Suppressor macrophage (primary cell): ENCODE results near the gene CCL1.

Source experiments
- DNase-seq, 4 experiments: peaks; one replicate each; pipeline ENCODE4 v3.0.0-alpha.2; 2020 to 2022
- total RNA-seq, 17 experiments: gene quantifications; one replicate each; lab custom pipeline; 2026; ENCODE audit warnings: mixed read lengths in 6 of 17, inconsistent platforms in 3 of 17; lab: John Stamatoyannopoulos, UW

CCL1 gene, protein sequence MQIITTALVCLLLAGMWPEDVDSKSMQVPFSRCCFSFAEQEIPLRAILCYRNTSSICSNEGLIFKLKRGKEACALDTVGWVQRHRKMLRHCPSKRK
- total RNA-seq: 0.02 to 94.2 (median 0.88) reads per million in 17 experiments

GRCh38 chr17:34363183-34363661, at the start of gene CCL1:
Gene CCL1, minus strand, starts transcription at chr17:34363233. Its CDS starts 72 bp downstream, at chr17:34363161.
- DNase-seq: peak; percentile 62 to 82 (median 76)

GRCh38 chr17:34412534-34412933, 49.5 kb upstream of the CCL1 start:
- DNase-seq: no peak

- DNase-seq: no peak
Measured at GRCh38 chr17:34411646-34412421, 48.8 kb upstream of the CCL1 start.

DNA sequence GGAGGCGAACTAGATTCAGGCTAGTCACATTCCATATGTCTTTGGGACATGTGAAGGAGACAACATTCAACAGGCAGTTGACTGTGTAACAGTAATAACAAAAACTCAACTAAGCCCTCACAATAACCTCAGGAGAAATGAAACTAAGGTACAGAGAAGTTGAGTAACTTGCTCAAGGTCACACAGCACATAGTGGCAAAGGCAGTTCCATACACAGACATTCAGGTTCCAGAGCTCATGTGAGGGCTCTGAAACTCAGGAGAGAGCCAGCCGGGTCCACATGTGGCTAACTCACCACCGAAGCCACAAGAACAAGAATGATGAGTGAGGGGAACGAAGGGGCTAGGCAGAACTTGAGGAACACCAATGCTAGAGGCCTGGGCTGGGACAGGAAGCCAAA, 46.3 kb upstream of the CCL1 start:
- DNase-seq: no peak

GRCh38 chr17:34408439-34408838, 45.4 kb upstream of the CCL1 start:
- no peak for DNase-seq

DNA sequence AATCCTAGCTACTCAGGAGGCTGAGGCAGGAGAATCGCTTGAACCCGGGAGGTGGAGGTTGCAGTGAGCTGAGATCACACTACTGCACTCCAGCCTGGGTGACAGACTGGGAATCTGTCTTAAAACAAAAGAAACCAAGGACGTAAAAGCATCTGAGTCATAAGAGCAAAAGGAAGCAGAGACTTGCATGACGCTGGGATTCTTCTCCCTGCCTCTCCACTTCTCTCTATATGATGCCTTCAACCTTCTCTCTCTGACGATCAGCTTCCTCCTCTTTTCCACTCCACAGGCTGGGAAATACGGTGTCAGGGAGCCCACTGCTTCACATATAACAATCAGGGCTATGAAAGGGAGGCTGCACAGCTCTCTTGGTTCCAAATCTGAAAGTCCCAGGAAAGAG, 43.2 kb upstream of the CCL1 start:
- DNase-seq: peak; percentile 59 to 79 (median 66)

DNA sequence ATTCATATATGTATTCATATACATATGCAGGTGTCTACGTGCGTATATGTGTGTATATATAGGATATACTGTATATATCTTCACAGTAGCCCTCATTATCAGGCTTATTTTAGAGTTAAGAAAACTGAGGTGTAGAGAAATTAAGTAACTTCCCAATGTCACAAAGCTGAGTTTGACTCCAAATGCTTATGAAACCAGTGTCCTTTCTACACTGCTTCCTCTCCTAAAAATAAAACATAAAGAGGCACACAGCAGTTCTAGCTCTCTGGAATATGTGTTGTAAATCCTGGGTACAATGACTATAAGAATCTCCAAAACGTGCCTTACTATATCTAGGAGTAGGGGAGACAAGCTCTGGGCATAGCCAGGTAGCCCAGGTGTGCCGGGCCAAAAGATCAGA, 40.0 kb upstream of the CCL1 start:
- DNase-seq: peak in 2 of 4 experiments; percentile 59 to 67

GRCh38 chr17:34401165-34401564, 38.1 kb upstream of the CCL1 start:
- DNase-seq: peak in 1 of 4 experiments; percentile 1

GRCh38 chr17:34400301-34400931, 37.4 kb upstream of the CCL1 start:
- peak in 2 of 4 experiments; percentile 26 to 36 for DNase-seq

DNA sequence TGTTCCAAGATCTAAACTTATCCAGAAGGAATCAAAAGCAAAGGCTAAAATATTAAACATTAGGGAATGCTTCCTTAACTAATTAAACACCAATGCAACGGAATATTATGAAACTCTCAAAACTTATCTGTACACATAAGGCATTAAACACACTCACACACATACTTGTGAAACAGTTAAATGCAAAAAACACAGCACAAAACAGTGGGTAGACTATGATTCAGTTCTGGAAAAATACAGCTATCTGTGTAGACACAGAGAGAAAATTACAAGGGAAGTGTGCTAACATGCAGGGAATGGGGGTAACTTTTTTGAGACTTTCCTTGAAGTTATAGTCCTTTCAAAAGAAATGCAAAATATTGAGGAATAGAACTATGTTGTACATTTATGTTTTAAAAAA, 36.7 kb upstream of the CCL1 start:
- peak in 3 of 4 experiments; percentile 1 to 67 (median 43) for DNase-seq

DNA sequence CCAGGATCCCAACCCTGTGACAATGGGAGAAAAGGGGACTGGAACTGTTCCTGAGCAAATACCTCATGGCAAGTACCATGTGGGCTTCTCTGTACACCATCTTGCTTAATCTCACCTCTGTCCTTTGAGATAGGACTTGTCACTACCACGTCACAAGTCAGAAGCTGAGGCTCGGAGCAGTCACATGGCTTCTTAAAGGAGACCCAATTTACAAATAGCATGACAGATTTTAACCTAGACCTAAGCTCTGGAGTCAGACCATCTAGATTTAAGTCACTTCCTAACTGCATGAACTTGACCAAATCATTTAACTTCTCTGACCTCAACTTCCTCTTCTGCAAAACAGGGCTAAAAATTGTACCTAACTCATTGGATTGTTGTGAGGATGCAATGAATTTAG, 36.0 kb upstream of the CCL1 start:
- DNase-seq: peak; percentile 57 to 95 (median 84)

GRCh38 chr17:34397265-34397664, 34.2 kb upstream of the CCL1 start:
- DNase-seq: no peak

- DNase-seq: peak in 3 of 4 experiments; percentile 12 to 46 (median 32)
Measured at GRCh38 chr17:34393401-34393800, 30.4 kb upstream of the CCL1 start.

DNA sequence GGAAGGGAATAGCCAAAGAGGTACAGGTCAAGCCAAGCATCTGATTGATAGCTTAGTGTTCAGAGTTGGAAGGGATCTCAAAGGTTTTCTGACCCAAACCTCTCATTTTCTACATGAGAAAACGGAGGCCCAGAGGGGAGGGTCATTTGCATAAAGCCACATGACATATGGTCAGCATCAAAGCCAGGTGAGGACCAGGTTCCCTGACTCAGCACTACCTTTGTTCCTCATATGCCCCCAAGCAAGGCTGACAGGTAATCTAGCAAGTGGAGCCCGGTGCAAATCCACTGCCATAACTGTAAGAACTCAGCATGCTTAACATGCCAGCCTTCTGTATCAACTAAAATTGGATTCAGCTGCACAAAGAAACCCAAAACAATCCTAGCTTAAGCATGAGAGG, 28.2 kb upstream of the CCL1 start:
- DNase-seq: no peak

DNA sequence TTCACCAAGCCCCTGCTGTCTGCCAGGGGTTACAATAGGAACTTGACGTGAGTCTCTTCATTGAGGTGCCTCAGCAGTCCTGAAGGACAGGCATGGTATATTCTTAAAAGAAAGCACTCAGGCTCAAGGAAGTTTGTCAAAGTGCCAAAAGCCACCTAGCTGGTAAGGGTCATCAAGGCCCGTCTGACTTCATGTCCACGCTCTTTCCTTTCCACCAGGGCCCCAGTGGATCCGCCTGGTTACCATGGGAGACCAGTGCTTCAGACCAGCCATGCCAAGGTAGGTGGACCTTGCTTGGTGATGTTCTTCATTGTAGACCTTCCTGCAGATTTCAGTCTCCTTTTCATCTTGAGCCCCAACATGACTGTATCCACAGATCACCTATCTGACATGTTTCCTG, 27.6 kb upstream of the CCL1 start:
- DNase-seq: no peak

GRCh38 chr17:34389126-34389750, 26.2 kb upstream of the CCL1 start:
- DNase-seq: peak in 3 of 4 experiments; percentile 43 to 52 (median 44)

GRCh38 chr17:34387566-34387965, 24.5 kb upstream of the CCL1 start:
- no peak for DNase-seq

DNA sequence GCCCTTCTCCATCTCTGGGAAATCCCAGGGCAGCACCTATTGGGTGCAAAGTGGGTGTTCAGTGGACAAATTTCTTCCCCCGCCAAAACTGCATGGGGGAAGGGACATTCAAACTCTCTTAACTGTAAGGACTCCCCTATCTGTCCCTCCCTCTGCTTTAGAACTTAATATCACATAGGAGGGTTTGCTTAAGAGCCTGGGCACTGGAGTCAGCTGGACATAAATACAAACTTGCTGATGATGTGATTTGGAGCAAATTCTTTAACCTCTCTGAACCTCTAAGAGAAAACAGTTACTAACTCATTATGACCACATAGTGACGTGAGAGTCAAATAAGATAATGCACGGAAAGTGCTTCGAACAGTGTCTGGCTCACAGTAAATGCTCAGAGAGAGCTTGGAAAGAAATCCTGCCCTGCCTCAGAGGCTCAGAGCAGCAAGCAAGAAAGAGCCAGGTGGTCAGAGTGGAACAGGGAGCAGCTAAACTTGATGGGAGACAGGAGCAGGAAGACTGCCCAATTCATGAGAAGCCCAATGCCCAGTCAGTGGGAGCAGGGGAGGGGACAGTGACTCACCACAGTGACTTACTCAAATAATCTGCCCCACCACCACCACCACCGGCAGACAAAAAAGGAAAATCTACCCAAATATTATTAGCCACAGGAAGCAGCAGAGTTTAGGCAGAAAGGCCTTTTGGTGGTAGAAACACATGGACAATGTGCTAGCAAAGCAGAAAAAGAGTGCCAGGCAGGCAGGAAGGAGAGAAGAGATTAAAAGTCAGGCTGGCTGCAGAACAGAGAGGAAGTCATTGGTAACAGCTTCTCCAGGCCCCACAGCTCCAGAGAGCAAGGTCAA, 23.9 kb upstream of the CCL1 start:
- DNase-seq: peak; percentile 64 to 78 (median 70)

DNA sequence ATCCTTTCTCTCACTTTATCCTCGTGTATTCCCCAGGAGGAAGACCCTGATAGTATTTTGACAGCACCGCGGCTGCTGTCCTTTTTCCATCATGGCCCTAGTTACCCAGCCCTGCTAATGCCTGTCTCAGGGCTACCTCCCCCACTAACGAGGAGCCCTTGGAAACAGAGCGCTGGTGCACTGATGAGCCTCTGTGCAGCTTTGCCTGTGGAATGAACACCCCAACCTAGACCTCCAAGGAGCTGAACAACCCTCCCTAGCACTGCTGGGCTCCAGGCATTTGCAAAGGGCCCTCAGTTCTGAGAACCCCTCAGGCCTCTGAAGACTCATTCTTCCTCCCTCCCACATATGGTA, 23.3 kb upstream of the CCL1 start:
- peak in 1 of 4 experiments; percentile 36 for DNase-seq

- no peak for DNase-seq
Measured at GRCh38 chr17:34384822-34385605, 22.0 kb upstream of the CCL1 start.

- DNase-seq: no peak
Measured at GRCh38 chr17:34384271-34384670, 21.2 kb upstream of the CCL1 start.
